H7 (cell line): Measurements from ENCODE around the gene UBE2E1. TPM values are rescaled to one million over a fixed set of nuclear protein-coding genes. Genes with fewer than 3 reads are reported as not detected.
"Not testable (repeated sequence)": the region's sequence is repeated elsewhere in the genome, so short reads cannot be mapped to it uniquely, and the experiment has no call there.

Experiments used
- DNase-seq: peaks from one replicate; pipeline ENCODE4 v3.0.0; 2012
- H3K27me3 ChIP-seq: 2 replicates; pipeline ENCODE4 v1.6.0; 2011; ENCODE audit warnings: mild to moderate bottlenecking, low read length; ENCODE audit not compliant: control insufficient read depth, insufficient read depth
- H3K36me3 ChIP-seq: replicated peaks from 2 replicates; pipeline ENCODE4 v1.5.1; 2011; ENCODE audit warnings: low read length; ENCODE audit not compliant: control insufficient read depth, insufficient read depth
- H3K4me3 ChIP-seq: 2 replicates; pipeline ENCODE4 v1.5.1; 2011; ENCODE audit warnings: low read depth, mild to moderate bottlenecking, control low read depth, low read length, moderate library complexity; ENCODE audit not compliant: insufficient read depth
- total RNA-seq: library from RNA; depleted of rRNA; stranded (reverse); fragments of >200 nt; shearing (Covaris generic); gene quantifications from 2 replicates; pipeline ENCODE4 v1.2.3, GENCODE V29; 2014

The UBE2E1 gene
- total RNA-seq, 1 experiment from 2014 or later: 159 TPM

GRCh38 chr3:23865595-23866396 is 60.0 kb downstream of the UBE2E1 start:
- Histone ChIP-seq H3K27me3 (no peaks in the 10 kb centered on the region), H3K4me3 (no peak overlapping the region), H3K36me3 (no peaks in the 10 kb centered on the region; the same call in 1 of the 2 replicates)
- DNase-seq: peak; percentile 62

GRCh38 chr3:23867400-23867799 is 61.6 kb downstream of the UBE2E1 start:
- no peaks in the 10 kb centered on the region for H3K36me3 ChIP-seq
- DNase-seq: no peak
- H3K27me3 ChIP-seq: no peaks in the 10 kb centered on the region
- no peak overlapping the region for H3K4me3 ChIP-seq

GRCh38 chr3:23867838-23868237 is 62.1 kb downstream of the UBE2E1 start:
- no peaks in the 10 kb centered on the region for H3K27me3 ChIP-seq
- no peak for DNase-seq
- no peak overlapping the region for H3K4me3 ChIP-seq
- H3K36me3 ChIP-seq: no peaks in the 10 kb centered on the region

GRCh38 chr3:23869977-23870662 is 64.4 kb downstream of the UBE2E1 start:
- H3K36me3 ChIP-seq: no peaks in the 10 kb centered on the region
- no peak for DNase-seq

GRCh38 chr3:23870663-23871043 is 64.9 kb downstream of the UBE2E1 start:
- not testable (repeated sequence) for DNase-seq, H3K4me3 ChIP-seq, H3K27me3 ChIP-seq, H3K36me3 ChIP-seq

More at GRCh38 chr3:23869977-23870662, 64.4 kb downstream of the UBE2E1 start:
- Histone ChIP-seq H3K27me3 (no peaks in the 10 kb centered on the region), H3K4me3 (no peak overlapping the region)

GRCh38 chr3:23871361-23871760 is 65.6 kb downstream of the UBE2E1 start:
- not testable (repeated sequence) for H3K36me3 ChIP-seq, H3K27me3 ChIP-seq, DNase-seq, H3K4me3 ChIP-seq

GRCh38 chr3:23872330-23872729 is 66.6 kb downstream of the UBE2E1 start:
- no peak for DNase-seq

GRCh38 chr3:23873941-23874340 is 68.2 kb downstream of the UBE2E1 start:
- Histone ChIP-seq H3K36me3 (no peaks in the 10 kb centered on the region; the same call in 1 of the 2 replicates), H3K27me3 (no peaks in the 10 kb centered on the region), H3K4me3 (no peak overlapping the region)
- no peak for DNase-seq

More at GRCh38 chr3:23872330-23872729, 66.6 kb downstream of the UBE2E1 start:
- no peak overlapping the region for H3K4me3 ChIP-seq
- no peaks in the 10 kb centered on the region for H3K36me3 ChIP-seq
- no peaks in the 10 kb centered on the region for H3K27me3 ChIP-seq

GRCh38 chr3:23874359-23875112 is 68.8 kb downstream of the UBE2E1 start:
- DNase-seq: no peak
- H3K36me3 ChIP-seq: no peaks in the 10 kb centered on the region; the same call in 1 of the 2 replicates
- H3K4me3 ChIP-seq: no peak overlapping the region
- H3K27me3 ChIP-seq: no peaks in the 10 kb centered on the region

- Histone ChIP-seq H3K36me3 (no peaks in the 10 kb centered on the region; the same call in 1 of the 2 replicates), H3K27me3 (no peaks in the 10 kb centered on the region), H3K4me3 (no peak overlapping the region)
Measured at GRCh38 chr3:23875113-23875725, 69.5 kb downstream of the UBE2E1 start.

GRCh38 chr3:23876923-23877322 is 71.2 kb downstream of the UBE2E1 start:
- H3K36me3 ChIP-seq: no peaks in the 10 kb centered on the region; the same call in 1 of the 2 replicates
- no peaks in the 10 kb centered on the region for H3K27me3 ChIP-seq
- H3K4me3 ChIP-seq: no peak overlapping the region
- no peak for DNase-seq

More at GRCh38 chr3:23875113-23875725, 69.5 kb downstream of the UBE2E1 start:
- DNase-seq: no peak

GRCh38 chr3:23877329-23877980 is 71.7 kb downstream of the UBE2E1 start:
- Histone ChIP-seq H3K27me3 (no peaks in the 10 kb centered on the region), H3K4me3 (no peak overlapping the region), H3K36me3 (no peaks in the 10 kb centered on the region; the same call in 1 of the 2 replicates)
- no peak for DNase-seq

GRCh38 chr3:23879485-23879884 is 73.7 kb downstream of the UBE2E1 start:
- no peaks in the 10 kb centered on the region; the same call in 1 of the 2 replicates for H3K36me3 ChIP-seq
- H3K4me3 ChIP-seq: no peak overlapping the region
- no peak for DNase-seq
- no peaks in the 10 kb centered on the region for H3K27me3 ChIP-seq
